ENCODE results near the gene QKI.

QKI gene

GRCh38 chr6:163620101-163620500 is 205.6 kb downstream of the QKI start:
- in situ Hi-C loops (cut with HindIII; ENCODE audit: low pct_unique_long_range_greater_than_20kb, low sequenced_read_pairs), result no loop called here
- no peak for DNase-seq (ENCODE audit: low read depth in 1 of 2, low spot score in 1 of 2)
- TF ChIP-seq JUND (IDR thresholded peaks at IDR 0.05; ENCODE audit: low read depth), result no peak

DNA sequence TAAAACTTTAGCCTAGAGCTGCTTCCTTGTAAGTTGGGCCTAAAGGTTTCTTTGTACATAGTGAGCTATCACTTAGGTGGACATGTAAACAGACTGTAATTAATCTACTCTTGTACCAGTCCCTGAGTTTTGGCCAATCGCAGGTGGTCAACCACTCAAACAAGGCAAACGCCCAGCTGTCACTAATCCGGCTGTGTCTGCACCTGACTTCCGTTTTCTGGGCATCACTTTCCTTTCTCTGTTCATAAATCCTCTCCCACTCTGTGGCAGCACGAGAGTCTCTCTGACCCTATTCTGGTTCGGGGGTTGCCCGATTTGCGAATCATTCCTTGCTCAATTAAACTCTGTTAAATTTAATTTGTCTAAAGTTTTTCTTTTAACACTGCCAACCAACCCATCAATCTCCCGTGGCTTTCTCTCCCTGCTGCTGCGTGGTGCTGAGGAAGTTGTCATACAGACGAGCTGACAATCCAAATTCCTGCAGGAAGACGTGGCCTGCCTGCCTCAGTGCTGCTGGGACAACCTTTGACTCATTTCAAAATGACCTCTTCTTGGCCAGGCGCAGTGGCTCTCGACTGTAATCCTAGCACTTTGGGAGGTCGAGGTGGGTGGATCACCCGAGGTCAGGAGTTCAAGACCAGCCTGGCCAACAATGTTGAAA is 206.3 kb downstream of the QKI start:
- in situ Hi-C loops (cut with HindIII; ENCODE audit: low pct_unique_long_range_greater_than_20kb, low sequenced_read_pairs), result no loop called here
- DNase-seq (ENCODE audit: low read depth in 1 of 2, low spot score in 1 of 2), result no peak
- no peak for TF ChIP-seq JUND (IDR thresholded peaks at IDR 0.05; ENCODE audit: low read depth)

DNA sequence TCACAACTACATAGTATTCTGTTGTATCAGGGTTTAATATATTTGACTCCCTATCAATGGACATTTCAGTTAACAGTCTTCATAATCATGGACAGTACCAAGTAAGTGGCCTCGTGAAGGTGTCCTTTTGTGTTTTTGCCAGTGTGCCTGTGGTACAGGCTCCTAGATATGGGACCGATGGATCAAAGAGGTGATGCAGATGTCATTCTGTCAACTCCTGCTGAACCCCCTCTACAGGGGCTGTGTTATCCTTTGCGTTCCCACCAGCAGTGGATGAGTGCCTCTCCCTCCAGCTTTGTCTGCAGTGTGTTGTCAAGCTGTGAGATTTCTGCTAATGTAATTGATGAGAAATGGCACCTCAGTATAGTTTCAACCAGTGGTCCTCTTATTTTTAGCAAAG is 210.7 kb downstream of the QKI start:
- DNase-seq (ENCODE audit: low read depth in 1 of 2, low spot score in 1 of 2), result no peak
- in situ Hi-C loops (cut with HindIII; ENCODE audit: low pct_unique_long_range_greater_than_20kb, low sequenced_read_pairs), result no loop called here
- no peak for TF ChIP-seq JUND (IDR thresholded peaks at IDR 0.05; ENCODE audit: low read depth)

GRCh38 chr6:163626073-163626867 is 211.8 kb downstream of the QKI start:
- no peak for DNase-seq (ENCODE audit: low read depth in 1 of 2, low spot score in 1 of 2)
- TF ChIP-seq JUND (IDR thresholded peaks at IDR 0.05; ENCODE audit: low read depth), result no peak
- in situ Hi-C loops (cut with HindIII; ENCODE audit: low pct_unique_long_range_greater_than_20kb, low sequenced_read_pairs), result no loop called here

DNA sequence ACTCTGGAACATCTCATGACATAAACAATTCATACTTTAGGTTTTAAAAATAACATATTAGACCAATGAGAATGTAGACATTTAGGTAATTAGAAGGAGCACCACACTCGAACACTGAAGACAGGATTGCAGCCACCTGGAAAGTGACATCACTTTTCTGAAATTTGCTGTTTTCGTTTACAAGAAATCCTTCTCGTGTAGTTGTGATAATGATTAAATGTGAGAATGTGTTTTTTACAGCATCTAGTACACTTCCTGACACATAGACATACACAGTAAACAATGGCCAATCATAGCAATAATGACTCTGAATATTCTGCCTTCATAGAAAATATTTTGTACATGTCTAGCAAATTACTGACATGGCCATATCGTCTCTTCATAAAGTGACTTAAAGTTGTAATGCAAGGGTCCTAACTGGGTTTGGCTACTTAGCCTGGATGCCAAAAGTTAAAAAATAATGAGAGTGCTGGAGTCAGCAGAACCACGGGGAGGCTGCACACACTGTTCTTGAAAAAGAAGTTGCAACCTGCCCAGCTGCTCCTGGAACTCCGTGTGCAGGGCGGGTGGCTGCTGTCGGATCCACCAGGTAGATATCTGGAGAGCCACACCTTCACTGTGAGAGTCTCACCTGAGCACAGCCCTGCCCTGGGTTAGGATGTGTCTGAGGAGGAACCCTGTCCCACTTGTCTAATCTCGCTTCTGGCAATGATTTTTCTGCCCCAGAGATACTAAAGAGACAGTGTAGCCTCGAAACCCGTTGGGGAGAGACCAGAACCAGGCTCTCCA is 212.9 kb downstream of the QKI start:
- in situ Hi-C loops (cut with HindIII; ENCODE audit: low pct_unique_long_range_greater_than_20kb, low sequenced_read_pairs), result no loop called here
- DNase-seq (ENCODE audit: low read depth in 1 of 2, low spot score in 1 of 2), result no peak
- no peak for TF ChIP-seq JUND (IDR thresholded peaks at IDR 0.05; ENCODE audit: low read depth)

All from T47D (cell line).